GM19463 (cell line): Measurements from ENCODE around the gene BRD3.

Source experiments
- ATAC-seq: cut with Tn5 transposase; IDR thresholded peaks from one replicate; pipeline ENCODE4 v1.9.1; 2021; ENCODE audit warnings: mild to moderate bottlenecking, moderate library complexity; ENCODE audit not compliant: unreplicated experiment

Gene BRD3

GRCh38 chr9:134066913-134067851, 644 bp downstream of the BRD3 start:
- ATAC-seq: no peak

- ATAC-seq: no peak
These were observed 1.3 kb downstream of the BRD3 start for GRCh38 chr9:134066526-134066912.

- ATAC-seq: no peak
These were observed 2.0 kb downstream of the BRD3 start for GRCh38 chr9:134065612-134066419.

GRCh38 chr9:134064711-134065110, 3.1 kb downstream of the BRD3 start:
- ATAC-seq: no peak

- ATAC-seq: no peak
These were observed 4.0 kb downstream of the BRD3 start for GRCh38 chr9:134063571-134064450.

GRCh38 chr9:134063088-134063570, 4.7 kb downstream of the BRD3 start:
- no peak for ATAC-seq

- ATAC-seq: no peak
These were observed 5.3 kb downstream of the BRD3 start for GRCh38 chr9:134062461-134063087.

- no peak for ATAC-seq
These were observed 6.0 kb downstream of the BRD3 start for GRCh38 chr9:134061688-134062371.

GRCh38 chr9:134061019-134061687, 6.7 kb downstream of the BRD3 start:
- ATAC-seq: no peak

- no peak for ATAC-seq
These were observed 7.3 kb downstream of the BRD3 start for GRCh38 chr9:134060546-134060945.

GRCh38 chr9:134059661-134060395, 8.0 kb downstream of the BRD3 start:
- ATAC-seq: peak; percentile 91

- no peak for ATAC-seq
These were observed 8.6 kb downstream of the BRD3 start for GRCh38 chr9:134059188-134059641.

GRCh38 chr9:134058716-134059115, 9.1 kb downstream of the BRD3 start:
- ATAC-seq: no peak

- ATAC-seq: no peak
These were observed 9.8 kb downstream of the BRD3 start for GRCh38 chr9:134057751-134058701.

- ATAC-seq: no peak
These were observed 10.5 kb downstream of the BRD3 start for GRCh38 chr9:134057307-134057657.

GRCh38 chr9:134056483-134057306, 11.1 kb downstream of the BRD3 start:
- no peak for ATAC-seq
